Liver (tissue), 9 donors: Measurements from ENCODE around the gene B9D1. TPM values are rescaled to one million over a fixed set of nuclear protein-coding genes. Genes with fewer than 3 reads are reported as not detected.

Source experiments
- DNase-seq: peaks from one replicate; pipeline ENCODE4 v3.0.0-alpha.2; 2017; ENCODE audit warnings: low spot score
- H3K27ac ChIP-seq, 2 donors: one replicate each; pipeline ENCODE4 v1.7.0; 2013; ENCODE audit warnings: inconsistent platforms in 2 of 2, low read length in 2 of 2, control low read depth in 1 of 2, low read depth in 1 of 2, mild to moderate bottlenecking in 1 of 2
- H3K27me3 ChIP-seq, 4 donors: one replicate each; pipeline versions ENCODE4 v1.6.1 to v1.7.0; 2013; ENCODE audit warnings: low read length in 3 of 4, inconsistent platforms in 1 of 4, mild to moderate bottlenecking in 1 of 4, moderate library complexity in 1 of 4; ENCODE audit not compliant: control insufficient read depth in 4 of 4, insufficient read depth in 4 of 4
- H3K36me3 ChIP-seq, 4 donors: one replicate each; pipeline versions ENCODE4 v1.6.1 to v1.7.0; 2013; ENCODE audit warnings: low read length in 3 of 4, mild to moderate bottlenecking in 3 of 4, low read depth in 1 of 4, moderate library complexity in 1 of 4; ENCODE audit not compliant: control insufficient read depth in 4 of 4, insufficient read depth in 3 of 4
- H3K4me1 ChIP-seq, 4 donors: one replicate each; pipeline versions ENCODE4 v1.6.1 to v1.7.0; 2013; ENCODE audit warnings: low read length in 3 of 4, mild to moderate bottlenecking in 3 of 4, moderate library complexity in 1 of 4; ENCODE audit not compliant: control insufficient read depth in 4 of 4, insufficient read depth in 4 of 4
- H3K4me3 ChIP-seq, 3 donors: one replicate each; pipeline versions ENCODE4 v1.6.1 to v1.7.0; 2013; ENCODE audit warnings: low read length in 3 of 3, control low read depth in 1 of 3, low read depth in 1 of 3, mild to moderate bottlenecking in 1 of 3
- H3K9ac ChIP-seq, 2 donors: one replicate each; pipeline ENCODE4 v1.7.0; 2013; ENCODE audit warnings: low read length in 2 of 2, mild to moderate bottlenecking in 2 of 2, moderate library complexity in 2 of 2, control low read depth in 1 of 2, low read depth in 1 of 2
- H3K9me3 ChIP-seq, 4 donors: one replicate each; pipeline versions ENCODE4 v1.6.1 to v1.7.0; 2013; ENCODE audit warnings: low read length in 3 of 4; ENCODE audit not compliant: control insufficient read depth in 4 of 4
- EGR1 ChIP-seq, 2 donors: IDR thresholded peaks; 2 replicates each; pipeline ENCODE4 v1.6.1; 2016 to 2018; ENCODE audit warnings: antibody characterized with exemption in 2 of 2, low read depth in 2 of 2
- FOXA1 ChIP-seq: IDR thresholded peaks from 2 replicates; pipeline ENCODE4 v1.6.1; 2016; ENCODE audit warnings: antibody characterized with exemption
- FOXA2 ChIP-seq: IDR thresholded peaks from 2 replicates; pipeline ENCODE4 v1.6.1; 2016; ENCODE audit warnings: antibody characterized with exemption
- GABPA ChIP-seq, 2 donors: IDR thresholded peaks in 1 of 2; conservative IDR thresholded peaks in 1 of 2; 2 replicates each; pipeline ENCODE4 v1.6.1; 2016; ENCODE audit warnings: antibody characterized with exemption in 2 of 2, mild to moderate bottlenecking in 1 of 2, moderate library complexity in 1 of 2
- HNF4A ChIP-seq, 2 donors: conservative IDR thresholded peaks; 2 replicates each; pipeline ENCODE4 v1.6.1; 2016; ENCODE audit warnings: antibody characterized with exemption in 2 of 2, mild to moderate bottlenecking in 2 of 2
- HNF4G ChIP-seq: IDR thresholded peaks from 2 replicates; pipeline ENCODE4 v1.6.1; 2016; ENCODE audit warnings: antibody characterized with exemption
- JUND ChIP-seq, 2 donors: IDR thresholded peaks; 2 replicates each; pipeline ENCODE4 v1.6.1; 2016; ENCODE audit warnings: antibody characterized with exemption in 2 of 2
- NR2F2 ChIP-seq: IDR thresholded peaks from 2 replicates; pipeline ENCODE4 v1.6.1; 2016; ENCODE audit warnings: antibody characterized with exemption
- RAD21 ChIP-seq, 2 donors: IDR thresholded peaks; 2 replicates each; pipeline ENCODE4 v1.6.1; 2016; ENCODE audit warnings: antibody characterized with exemption in 2 of 2, mild to moderate bottlenecking in 2 of 2
- RXRA ChIP-seq, 2 donors: IDR thresholded peaks; 2 replicates each; pipeline ENCODE4 v1.6.1; 2017 to 2018; ENCODE audit warnings: antibody characterized with exemption in 2 of 2, mild to moderate bottlenecking in 1 of 2
- SP1 ChIP-seq: IDR thresholded peaks from 2 replicates; pipeline ENCODE4 v1.6.1; 2018; ENCODE audit warnings: antibody characterized with exemption, mild to moderate bottlenecking
- TAF1 ChIP-seq: conservative IDR thresholded peaks from 2 replicates; pipeline ENCODE4 v1.6.1; 2016; ENCODE audit warnings: antibody characterized with exemption, mild to moderate bottlenecking
- YY1 ChIP-seq: IDR thresholded peaks from 2 replicates; pipeline ENCODE4 v1.6.1; 2016; ENCODE audit warnings: antibody characterized with exemption, mild to moderate bottlenecking
- WGBS: extraction: QIAGEN DNeasy Blood & Tissue Kit; methylation state at CpG from one replicate; pipeline ENCODE4 v1.1.7; 2013; 5-methylcytosine and 5-hydroxymethylcytosine counted together
- polyA plus RNA-seq, 2 donors: library from polyadenylated mRNA; stranded (reverse) in 1 of 2; unstranded in 1 of 2; fragments of 200-250 nt in 1 of 2; fragments of >200 nt in 1 of 2; fragmentation: Nextera tagmentation in 1 of 2; extraction: Ambion mirVana in 1 of 2; gene quantifications; one replicate each; pipeline versions ENCODE4 v1.2.1 to v1.2.3, GENCODE V29; 2013 to 2015
- total RNA-seq, 2 donors: library from RNA; depleted of rRNA; stranded (reverse); fragments of >200 nt; gene quantifications; one replicate each; pipeline ENCODE4 v1.2.3, GENCODE V29; 2014
- TF ChIP-seq, protein P1 (sequence below): IDR thresholded peaks from 2 replicates; pipeline ENCODE4 v1.6.1; 2016; ENCODE audit warnings: antibody characterized with exemption
- TF ChIP-seq, protein P2 (sequence below): IDR thresholded peaks from 2 replicates; pipeline ENCODE4 v1.6.1; 2016; ENCODE audit warnings: antibody characterized with exemption
- TF ChIP-seq, protein P3 (sequence below): IDR thresholded peaks from 2 replicates; pipeline ENCODE4 v1.6.1; 2016; ENCODE audit warnings: antibody characterized with exemption, mild to moderate bottlenecking
- TF ChIP-seq, protein P4 (sequence below): fragments of 150-350 bp; IDR thresholded peaks from 2 replicates; pipeline ENCODE4 v1.5.1; 2017; ENCODE audit warnings: improper control_type of control experiment, low read depth, low read length; ENCODE audit not compliant: missing input control
- TF ChIP-seq, protein P5 (sequence below): IDR thresholded peaks from 2 replicates; pipeline ENCODE4 v1.6.1; 2016; ENCODE audit warnings: antibody characterized with exemption
- donor health status: healthy.
- donor health status: healthy.
- donor health status: healthy.
- donor health status: healthy.
- donor health status: healthy.

Gene B9D1
- total and polyA plus RNA-seq, 4 donors, result 8.4 to 22.0 (median 10.8) TPM

DNA sequence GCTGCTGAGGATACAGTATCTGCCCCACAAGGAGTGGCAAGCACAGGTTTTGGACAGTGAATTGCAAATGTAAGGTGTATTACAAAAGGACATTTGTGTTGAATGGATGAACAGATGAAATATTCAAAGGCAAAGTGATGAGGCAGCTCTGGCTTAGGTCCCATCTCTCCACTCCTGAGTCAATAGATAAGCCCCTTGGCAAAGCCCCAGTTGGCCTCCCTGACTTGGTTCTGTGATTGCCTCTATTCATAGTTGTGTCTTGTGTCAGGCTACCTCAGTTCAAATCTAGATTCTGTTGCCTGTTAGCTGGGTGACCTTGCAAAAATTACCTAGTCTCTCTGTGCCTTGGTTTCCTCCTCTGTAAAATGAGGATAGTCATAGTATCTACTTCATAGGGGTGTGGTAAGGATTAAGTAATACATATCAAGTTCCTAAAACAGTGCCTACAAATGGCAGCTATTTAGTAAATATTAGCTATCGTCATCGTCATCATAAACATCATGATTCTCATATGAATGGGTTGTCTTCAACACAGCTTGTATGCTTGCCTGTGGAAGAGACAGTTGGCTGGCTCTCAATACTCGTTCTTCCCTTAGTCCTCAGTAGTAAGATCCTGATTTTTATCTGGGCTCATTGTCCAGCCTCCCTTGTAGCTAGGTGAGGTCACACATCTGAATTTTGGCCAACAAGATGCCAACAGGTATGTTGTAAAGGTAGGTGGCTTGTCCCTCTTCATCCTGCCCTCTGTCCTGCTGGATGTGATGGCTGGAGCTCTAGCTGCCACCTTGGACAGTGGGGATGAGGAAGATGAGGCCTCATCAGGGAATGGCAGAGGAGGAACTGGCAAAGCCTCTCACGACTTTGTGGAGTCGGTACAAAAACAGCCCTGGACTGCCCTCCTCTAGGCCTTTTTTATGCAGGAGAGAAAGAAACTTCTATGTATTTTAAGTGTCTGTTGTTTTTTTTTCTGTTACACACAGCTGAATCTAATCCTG lies 26.6 kb upstream of the B9D1 start:
- H3K9ac ChIP-seq, result no peak overlapping the region
- DNase-seq, result no peak
- TF ChIP-seq TAF1, result no peak
- TF ChIP-seq FOXA1, result no peak
- TF ChIP-seq, protein P1, sequence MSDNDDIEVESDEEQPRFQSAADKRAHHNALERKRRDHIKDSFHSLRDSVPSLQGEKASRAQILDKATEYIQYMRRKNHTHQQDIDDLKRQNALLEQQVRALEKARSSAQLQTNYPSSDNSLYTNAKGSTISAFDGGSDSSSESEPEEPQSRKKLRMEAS, result no peak
- no peak for TF ChIP-seq GABPA (IDR thresholded peaks at IDR 0.05 in 1 of 2, conservative IDR thresholded peaks at IDR 0.05 in 1 of 2)
- no peak for TF ChIP-seq FOXA2
- TF ChIP-seq, protein P2, sequence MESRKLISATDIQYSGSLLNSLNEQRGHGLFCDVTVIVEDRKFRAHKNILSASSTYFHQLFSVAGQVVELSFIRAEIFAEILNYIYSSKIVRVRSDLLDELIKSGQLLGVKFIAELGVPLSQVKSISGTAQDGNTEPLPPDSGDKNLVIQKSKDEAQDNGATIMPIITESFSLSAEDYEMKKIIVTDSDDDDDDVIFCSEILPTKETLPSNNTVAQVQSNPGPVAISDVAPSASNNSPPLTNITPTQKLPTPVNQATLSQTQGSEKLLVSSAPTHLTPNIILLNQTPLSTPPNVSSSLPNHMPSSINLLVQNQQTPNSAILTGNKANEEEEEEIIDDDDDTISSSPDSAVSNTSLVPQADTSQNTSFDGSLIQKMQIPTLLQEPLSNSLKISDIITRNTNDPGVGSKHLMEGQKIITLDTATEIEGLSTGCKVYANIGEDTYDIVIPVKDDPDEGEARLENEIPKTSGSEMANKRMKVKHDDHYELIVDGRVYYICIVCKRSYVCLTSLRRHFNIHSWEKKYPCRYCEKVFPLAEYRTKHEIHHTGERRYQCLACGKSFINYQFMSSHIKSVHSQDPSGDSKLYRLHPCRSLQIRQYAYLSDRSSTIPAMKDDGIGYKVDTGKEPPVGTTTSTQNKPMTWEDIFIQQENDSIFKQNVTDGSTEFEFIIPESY, result no peak
- no peak for TF ChIP-seq HNF4A (conservative IDR thresholded peaks at IDR 0.05)
- no peak for TF ChIP-seq SP1
- no peak for TF ChIP-seq EGR1 (IDR thresholded peaks at IDR 0.05; ENCODE audit: low read depth in 2 of 2)
- TF ChIP-seq, protein P3, sequence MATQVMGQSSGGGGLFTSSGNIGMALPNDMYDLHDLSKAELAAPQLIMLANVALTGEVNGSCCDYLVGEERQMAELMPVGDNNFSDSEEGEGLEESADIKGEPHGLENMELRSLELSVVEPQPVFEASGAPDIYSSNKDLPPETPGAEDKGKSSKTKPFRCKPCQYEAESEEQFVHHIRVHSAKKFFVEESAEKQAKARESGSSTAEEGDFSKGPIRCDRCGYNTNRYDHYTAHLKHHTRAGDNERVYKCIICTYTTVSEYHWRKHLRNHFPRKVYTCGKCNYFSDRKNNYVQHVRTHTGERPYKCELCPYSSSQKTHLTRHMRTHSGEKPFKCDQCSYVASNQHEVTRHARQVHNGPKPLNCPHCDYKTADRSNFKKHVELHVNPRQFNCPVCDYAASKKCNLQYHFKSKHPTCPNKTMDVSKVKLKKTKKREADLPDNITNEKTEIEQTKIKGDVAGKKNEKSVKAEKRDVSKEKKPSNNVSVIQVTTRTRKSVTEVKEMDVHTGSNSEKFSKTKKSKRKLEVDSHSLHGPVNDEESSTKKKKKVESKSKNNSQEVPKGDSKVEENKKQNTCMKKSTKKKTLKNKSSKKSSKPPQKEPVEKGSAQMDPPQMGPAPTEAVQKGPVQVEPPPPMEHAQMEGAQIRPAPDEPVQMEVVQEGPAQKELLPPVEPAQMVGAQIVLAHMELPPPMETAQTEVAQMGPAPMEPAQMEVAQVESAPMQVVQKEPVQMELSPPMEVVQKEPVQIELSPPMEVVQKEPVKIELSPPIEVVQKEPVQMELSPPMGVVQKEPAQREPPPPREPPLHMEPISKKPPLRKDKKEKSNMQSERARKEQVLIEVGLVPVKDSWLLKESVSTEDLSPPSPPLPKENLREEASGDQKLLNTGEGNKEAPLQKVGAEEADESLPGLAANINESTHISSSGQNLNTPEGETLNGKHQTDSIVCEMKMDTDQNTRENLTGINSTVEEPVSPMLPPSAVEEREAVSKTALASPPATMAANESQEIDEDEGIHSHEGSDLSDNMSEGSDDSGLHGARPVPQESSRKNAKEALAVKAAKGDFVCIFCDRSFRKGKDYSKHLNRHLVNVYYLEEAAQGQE, result no peak
- TF ChIP-seq, protein P4, sequence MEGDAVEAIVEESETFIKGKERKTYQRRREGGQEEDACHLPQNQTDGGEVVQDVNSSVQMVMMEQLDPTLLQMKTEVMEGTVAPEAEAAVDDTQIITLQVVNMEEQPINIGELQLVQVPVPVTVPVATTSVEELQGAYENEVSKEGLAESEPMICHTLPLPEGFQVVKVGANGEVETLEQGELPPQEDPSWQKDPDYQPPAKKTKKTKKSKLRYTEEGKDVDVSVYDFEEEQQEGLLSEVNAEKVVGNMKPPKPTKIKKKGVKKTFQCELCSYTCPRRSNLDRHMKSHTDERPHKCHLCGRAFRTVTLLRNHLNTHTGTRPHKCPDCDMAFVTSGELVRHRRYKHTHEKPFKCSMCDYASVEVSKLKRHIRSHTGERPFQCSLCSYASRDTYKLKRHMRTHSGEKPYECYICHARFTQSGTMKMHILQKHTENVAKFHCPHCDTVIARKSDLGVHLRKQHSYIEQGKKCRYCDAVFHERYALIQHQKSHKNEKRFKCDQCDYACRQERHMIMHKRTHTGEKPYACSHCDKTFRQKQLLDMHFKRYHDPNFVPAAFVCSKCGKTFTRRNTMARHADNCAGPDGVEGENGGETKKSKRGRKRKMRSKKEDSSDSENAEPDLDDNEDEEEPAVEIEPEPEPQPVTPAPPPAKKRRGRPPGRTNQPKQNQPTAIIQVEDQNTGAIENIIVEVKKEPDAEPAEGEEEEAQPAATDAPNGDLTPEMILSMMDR, result no peak
- TF ChIP-seq, protein P5, sequence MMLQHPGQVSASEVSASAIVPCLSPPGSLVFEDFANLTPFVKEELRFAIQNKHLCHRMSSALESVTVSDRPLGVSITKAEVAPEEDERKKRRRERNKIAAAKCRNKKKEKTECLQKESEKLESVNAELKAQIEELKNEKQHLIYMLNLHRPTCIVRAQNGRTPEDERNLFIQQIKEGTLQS, result no peak
- TF ChIP-seq NR2F2, result no peak
- no peak for TF ChIP-seq RXRA (IDR thresholded peaks at IDR 0.05)
- no peak for TF ChIP-seq YY1
- no peak for TF ChIP-seq HNF4G
- TF ChIP-seq RAD21 (IDR thresholded peaks at IDR 0.05), result no peak
- no peak for TF ChIP-seq JUND (IDR thresholded peaks at IDR 0.05)
- no peak overlapping the region for H3K27ac ChIP-seq
- H3K27me3 ChIP-seq, result no peaks in the 10 kb centered on the region
- peaks cover 0 to 3% (median under 1%) of the 10 kb centered on the region in 4 donors for H3K36me3 ChIP-seq
- no peaks in the 10 kb centered on the region for H3K4me1 ChIP-seq
- no peaks in the 10 kb centered on the region for H3K9me3 ChIP-seq
- no peak overlapping the region for H3K4me3 ChIP-seq
- 81% methylated on average over 5 of the region's 5 CpGs for WGBS
